ENCODE data around the gene FIS1.

The FIS1 gene

DNA sequence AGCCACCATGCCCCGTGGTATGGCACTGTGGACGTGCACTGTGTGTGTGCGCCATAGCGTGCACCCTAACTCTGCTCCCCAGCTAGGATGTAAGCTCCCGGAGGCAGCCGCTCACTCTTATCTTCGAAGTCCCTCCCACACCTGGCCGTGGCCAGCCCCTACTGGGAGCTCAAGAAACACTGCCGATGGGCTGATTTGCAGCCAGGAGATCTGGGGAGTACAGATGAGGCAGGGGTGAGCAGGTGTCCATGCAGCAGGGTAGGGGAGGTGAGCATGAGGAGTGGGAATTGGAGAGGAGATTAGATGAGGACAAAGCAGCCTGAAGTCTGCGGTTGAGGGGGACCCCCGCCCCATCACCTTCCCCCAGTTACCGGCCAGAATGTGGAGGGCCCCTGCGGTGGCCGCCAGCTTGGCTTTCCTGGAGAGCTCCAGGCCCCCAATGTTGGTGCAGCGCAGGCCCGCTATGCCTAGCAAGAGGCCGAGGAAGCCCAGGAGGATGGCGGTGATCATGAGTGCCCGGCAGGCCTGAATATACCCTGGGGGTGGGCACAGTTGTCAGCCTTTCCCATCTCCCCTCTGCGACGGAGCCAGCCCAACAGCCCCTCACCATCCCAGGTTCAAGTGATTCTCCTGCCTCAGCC lies 10.9 kb downstream of the FIS1 start:
- DNase-seq, result no peak

DNA sequence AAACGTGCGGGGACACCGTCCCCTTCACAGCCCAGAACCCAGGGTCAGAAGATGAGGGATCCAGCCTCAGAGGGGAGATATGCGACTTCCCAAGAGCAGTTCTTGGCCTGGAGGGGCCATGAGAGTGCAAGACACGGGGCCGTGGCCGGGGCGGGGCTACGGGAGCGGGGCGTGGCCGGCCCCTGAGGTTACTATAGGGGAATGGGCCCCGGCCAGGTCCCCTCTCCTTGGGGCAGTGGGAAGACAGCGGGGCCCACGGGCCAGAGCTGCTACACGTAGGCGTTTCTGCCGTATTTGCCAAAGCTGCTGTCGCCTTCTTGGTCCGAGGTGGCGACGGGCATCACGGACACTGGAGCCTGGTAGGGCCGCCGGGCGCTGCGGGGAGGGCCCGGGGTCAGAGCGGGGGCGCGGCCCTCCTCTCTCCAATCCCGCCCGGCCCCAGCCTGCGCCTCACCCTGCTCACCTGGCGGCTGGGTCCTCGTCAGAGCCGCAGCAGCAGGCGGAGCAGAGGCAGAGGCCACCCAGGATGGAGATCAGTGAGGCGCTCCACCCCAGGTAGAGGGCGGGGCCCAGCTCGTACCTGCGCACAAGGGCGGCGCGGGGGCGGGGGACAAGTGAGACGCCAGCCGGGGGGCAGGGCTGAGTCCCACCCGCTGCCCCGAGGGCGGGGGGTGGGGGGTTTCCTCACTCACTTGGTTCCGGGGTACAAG lies 12.6 kb downstream of the FIS1 start:
- DNase-seq, result no peak

DNA sequence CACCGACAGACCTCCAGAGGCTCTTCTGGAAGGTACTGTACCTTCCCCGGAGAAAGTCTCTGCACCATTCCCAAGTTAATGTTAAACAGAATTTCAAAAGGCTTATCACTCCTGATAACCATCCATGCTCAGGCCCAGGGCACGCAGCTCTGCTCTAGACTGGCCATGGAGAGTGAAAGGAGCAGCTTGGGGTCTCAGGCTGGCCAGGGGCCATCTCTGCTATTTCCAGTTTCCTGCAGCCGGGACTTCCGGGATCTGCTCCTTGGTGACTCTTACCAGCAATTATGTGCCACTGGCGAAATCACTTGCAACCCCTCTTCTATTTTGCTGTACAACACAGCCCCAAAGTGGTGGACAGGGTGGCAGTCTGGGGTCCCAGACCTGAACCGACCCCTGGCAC lies 13.2 kb downstream of the FIS1 start:
- DNase-seq, result no peak

DNA sequence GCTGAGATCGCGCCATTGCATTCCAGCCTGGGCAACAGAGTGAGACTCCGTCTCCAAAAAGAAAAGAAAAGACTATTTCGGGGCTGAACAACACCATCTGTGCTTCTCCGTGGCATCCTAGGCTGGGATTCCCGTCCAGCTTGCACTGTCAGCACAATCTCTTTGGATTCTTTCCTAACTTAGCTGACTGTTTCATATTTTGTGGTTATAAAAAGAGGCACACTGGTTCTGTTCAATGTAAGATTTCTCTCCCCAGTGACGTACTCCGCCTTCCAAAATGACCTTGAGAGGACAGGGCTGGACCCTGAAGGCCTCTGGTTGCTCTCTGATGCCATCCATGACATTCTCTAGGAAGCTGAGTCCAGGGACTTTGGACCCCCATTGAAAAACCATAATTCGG lies 18.2 kb downstream of the FIS1 start:
- DNase-seq, result no peak

DNA sequence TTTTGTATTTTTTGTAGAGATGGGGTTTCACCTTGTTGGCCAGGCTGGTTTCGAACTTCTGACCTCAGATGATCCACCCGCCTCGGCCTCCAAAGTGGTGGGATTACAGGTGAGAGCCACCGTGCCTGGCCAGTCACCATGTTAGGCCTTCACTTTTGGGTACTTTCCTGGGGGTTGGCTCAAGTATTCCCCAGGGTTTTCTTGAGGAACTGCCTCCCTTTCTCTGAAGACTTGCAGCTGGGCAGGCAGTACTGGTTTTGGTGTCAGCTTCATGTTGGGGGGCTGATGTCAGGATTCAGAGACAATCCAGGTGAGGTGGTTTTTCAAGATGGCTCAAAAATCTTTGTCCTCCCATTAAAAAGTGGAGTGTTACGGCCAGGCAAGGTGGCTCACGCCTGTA lies 19.2 kb downstream of the FIS1 start:
- DNase-seq, result no peak

DNA sequence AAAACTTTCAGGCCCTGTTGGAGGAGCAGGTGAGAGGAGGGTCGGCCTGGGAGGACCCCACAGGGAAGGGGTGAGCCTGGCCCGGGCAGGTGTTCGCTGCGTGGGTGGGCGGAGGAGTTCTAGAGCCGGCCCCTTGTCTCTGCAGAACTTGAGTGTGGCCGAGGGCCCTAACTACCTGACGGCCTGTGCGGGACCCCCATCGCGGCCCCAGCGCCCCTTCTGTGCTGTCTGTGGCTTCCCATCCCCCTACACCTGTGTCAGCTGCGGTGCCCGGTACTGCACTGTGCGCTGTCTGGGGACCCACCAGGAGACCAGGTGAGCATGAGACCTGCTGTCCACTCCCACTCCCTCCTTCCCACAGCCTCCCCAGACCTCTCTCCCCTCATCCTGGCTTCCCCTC lies 21.4 kb downstream of the FIS1 start:
- no peak for DNase-seq

DNA sequence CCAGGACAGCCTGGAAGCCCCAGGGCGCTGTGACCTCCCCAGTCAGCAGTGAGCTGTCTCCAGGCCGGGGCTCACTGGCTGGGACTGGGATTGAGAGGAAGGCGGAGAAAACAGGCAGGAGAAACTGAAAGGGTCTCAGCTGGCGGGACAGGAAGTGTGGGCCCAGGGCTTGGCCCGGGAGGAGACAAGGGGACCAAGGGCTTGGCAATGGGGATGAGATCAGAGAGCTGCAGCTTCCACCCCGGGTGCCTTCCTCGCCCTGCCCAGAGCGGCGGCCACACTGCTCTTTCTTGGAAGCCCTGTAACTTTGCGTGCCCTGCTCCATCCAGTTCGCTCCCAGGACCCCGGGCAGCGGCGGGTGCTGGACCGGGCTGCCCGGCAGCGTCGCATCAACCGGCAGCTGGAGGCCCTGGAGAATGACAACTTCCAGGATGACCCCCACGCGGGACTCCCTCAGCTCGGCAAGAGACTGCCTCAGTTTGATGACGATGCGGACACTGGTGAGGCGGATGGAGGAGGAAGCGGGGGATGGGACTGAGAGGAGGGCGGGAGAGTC lies 22.5 kb downstream of the FIS1 start:
- no peak for DNase-seq

DNA sequence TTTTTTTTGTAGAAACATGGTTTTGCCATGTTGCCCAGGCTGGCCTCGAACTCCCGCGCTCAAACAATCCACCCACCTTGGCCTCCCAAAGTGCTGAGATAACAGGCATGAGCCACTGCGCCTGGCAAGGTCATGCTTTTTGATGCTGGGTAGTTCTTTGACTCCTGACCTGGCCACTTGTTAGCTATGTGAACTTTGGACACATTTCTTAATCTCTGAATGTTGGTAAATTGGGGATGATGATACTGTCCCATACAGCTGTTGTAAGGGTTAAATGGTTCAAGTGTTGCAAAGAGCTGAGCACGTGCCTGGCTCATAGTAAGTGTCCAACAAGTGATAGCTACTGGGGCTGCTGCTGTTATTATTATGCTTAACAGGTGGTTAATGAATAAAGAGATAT lies 24.6 kb downstream of the FIS1 start:
- DNase-seq, result no peak

DNA sequence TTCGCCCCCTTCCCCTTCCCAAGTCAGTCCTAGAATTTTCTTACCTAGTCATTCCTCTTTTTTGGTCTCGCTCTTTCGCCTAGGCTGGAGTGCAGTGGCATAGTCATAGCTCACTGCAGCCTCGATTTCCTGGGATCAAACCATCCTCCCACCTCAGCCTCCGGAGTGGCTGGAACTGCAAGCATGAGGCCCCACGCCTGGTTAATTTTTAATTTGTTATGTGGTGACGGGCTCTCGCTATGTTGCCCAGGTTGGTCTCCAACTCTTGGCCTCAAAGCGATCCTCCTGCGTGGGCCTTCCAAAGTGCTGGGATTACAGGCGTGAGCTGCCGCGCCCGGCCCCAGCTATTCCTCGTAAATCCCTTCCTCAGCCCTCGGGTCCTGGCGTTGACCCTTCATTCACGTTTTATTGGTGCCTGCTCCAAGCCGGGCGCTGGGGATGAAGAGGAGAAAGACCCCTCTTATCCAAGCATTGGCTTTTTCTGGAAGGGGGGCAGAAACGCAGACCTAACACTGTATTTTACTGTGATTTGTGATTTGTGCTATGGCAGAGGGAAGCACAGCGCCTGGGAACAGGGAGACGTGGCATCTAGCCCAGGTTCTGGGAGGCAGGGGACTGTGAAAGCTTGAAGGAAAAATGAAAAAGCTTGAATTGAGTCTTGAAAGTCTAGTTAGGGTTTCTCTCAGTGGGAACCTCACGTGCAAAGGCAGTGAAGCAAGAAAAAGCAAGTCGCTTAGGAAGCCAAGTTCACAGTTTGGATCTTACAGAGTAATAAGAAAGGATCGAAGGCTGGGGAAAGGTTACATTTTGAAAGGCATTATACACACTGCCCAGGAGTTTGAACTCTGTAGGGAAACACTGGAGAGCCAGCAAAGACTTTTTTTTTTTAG lies 26.4 kb downstream of the FIS1 start:
- DNase-seq, result no peak

DNA sequence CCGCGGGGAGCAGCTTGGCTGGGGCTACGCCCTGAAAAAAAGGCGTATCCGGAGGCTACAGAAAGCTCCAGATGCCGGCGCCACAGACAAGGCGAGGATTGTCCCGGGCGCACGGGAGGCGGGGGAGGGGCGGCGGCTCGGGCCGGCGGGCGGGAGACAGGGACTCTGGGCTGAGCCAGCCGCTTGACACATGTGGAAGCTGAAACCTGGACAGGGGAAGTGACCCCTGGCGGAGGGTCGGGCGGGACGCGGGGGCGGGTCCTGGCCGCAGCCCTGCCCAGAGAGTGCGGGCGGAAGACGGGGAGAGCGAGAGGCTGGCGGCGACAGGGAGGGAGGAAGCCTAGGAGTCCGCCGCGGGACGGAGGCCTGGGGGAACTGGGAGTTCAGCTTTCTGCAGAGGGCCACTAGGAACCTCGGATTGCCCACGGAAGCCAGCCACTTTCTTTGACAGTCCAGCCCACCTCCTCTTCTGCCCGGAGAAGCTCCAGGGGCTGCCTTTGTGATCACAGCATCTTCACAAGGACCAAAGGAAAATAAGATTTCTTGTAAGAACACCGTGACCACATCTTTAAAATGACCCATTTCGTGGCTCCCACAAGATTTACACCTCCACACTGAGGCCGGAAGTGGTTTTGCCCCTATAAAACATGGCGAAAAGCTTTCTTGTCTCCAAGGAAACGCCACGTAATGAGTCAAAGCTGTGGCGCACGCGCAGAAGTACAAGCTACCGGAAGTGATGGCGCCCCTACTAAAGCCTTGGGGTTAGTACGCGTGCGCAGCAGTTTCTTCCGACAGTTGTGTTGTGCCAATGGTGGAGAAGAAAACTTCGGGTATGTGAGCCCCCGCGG lies 27.3 kb downstream of the FIS1 start, which contains the start of the genes PLOD3 and ZNHIT1:
Gene PLOD3, minus strand, starts transcription at position 194 of the 848 bp plus-strand sequence. CDS start 307 bp downstream, outside the sequence.
Gene ZNHIT1, plus strand, starts transcription at position 778 of the 848 bp plus-strand sequence. Its CDS starts 31 bp downstream, at position 809.
- peak; percentile 98 for DNase-seq

DNA sequence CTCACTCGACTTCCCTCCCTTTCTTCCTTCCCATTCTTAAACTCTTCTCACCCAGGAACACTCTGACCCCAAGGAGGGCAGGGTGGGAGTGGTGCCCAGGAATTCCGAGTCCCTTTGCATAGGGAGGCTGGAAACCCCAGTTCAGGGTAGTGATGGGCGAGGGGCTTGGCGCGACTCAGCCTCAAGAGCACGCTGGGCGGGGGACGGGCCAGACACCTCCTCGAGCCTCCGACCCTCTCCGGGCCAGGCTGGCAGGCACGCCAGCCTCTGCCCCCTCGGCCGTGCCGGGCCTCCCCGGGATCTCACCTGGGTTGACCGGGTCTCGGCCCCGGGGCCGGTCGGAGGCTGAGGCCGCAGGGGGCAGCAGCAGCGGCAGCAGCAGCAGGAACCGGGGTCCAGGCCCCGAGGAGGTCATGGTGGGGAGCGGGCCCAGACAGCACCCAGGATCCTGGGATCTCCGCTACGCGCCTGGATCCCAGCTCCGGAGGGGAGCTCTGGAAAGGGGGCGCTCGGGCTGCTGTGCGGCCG lies 28.0 kb downstream of the FIS1 start:
- DNase-seq, result no peak

DNA sequence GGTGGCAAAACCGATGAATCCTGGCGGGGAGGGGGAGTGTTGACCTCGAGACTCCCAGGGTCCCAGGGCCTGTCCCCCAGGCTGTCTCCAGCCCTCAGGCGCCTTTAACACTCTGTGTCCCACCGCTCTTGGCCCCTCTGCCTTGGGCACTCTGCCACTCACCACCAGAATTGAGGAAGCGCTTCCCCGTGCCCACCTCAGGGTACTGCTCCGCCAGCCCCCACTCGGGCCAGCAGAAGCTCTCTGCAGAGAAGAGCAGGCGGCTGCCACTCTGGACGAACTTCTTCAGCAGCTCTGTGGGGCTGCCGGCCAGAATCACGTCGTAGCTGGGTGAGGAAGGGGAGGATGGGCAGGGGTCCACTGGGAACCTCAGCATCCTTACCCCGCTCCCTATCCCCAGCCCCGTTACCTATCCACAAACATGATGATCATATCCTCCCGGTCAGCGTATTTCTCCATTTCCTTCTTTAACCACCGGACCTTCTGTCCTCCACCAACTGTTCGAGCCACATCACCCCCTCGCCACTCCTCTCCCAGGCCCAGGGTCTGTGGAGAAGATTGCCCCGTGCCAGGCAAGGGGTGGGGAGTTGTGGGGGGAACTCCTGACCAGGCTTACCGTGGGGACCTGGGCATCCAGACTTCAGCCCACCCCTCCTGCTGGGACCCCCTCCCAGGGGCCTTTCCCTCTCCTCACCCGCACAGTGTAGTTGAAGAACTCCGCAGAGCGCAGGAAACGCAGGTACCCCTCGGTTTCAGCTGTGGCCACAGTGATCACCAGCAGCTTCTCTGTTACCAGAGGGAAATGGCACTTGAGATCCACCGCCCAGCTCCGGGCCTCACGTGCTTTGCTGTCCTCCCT lies 28.7 kb downstream of the FIS1 start:
- DNase-seq, result peak; percentile 30

DNA sequence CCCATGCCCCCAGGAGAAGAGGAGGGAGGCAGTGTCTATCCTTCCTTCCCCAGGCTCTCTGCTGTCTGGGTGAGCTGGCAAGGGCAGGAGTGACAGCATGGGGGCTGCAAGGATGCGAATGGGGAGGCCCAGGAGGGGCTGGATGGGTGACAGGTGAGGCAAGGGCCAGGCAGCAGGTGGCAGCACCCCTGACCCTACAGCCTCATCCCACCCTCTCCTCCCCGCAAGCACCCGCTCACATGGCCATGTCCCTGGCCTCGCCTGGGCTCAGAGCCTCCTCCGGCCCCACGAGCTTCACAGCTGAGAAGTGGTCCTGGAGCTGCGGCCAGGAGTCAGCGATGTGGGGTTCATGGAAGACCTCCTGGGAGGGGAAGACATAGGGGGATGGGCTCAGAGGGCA lies 32.9 kb downstream of the FIS1 start:
- DNase-seq, result no peak

DNA sequence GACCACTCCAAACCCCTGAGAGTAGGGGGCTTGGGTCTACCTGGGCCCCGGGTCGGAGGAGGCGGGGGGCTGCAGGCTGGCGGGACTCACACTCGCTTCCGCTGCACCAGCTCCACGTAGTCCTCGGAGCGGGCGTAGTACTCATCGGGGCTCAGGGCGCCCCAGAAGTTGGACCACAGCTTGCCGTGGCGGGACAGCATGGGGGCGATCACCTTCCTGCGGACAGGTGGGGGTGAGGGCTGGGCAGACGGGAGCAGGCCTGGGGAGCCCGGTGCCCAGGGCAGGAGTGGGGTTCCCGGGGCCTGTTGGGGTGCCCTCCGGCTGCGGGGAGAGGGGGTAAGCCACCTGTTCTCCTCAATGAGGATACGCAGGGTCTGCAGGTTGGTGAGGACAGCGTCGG lies 33.4 kb downstream of the FIS1 start:
- DNase-seq, result no peak

DNA sequence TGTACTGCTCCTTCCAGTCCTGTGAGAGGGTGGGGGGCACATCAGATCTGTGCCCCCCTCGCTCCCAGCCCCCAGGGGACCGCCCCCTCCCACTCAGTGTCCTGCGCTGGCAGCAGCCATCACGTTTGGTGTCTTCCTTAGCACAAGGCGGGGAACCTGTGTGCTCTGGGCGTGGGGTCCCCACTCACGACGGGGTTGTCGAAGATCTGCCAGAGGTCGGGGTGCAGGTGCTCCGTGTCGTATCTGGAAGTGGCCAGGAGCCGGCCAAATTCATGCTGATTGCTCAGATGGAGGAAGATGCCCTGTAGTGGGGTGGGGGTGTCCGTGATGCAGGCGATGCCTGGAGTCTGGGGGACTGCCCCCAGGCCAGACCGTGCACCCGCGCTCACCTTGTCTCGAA lies 34.7 kb downstream of the FIS1 start:
- DNase-seq, result no peak

DNA sequence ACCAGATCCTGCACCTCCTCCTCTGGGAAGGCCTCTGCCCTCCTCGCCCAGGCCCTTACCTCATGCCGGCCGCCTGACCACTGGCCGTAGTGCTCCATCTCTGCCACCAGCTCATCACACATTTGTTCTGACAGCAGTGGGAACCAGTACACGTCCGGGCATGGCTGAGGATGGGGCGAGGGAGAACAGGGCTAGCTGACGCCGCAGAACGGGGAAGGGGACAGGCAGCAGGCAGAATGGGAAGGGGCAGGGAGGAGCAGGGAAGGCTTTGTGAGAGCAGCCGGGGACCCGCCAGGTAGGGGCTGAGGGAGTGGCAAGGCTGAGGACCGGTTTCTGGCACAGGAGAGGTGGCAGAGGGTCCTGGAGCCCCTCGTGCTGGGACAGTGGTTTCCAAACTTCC lies 36.1 kb downstream of the FIS1 start:
- DNase-seq, result no peak

DNA sequence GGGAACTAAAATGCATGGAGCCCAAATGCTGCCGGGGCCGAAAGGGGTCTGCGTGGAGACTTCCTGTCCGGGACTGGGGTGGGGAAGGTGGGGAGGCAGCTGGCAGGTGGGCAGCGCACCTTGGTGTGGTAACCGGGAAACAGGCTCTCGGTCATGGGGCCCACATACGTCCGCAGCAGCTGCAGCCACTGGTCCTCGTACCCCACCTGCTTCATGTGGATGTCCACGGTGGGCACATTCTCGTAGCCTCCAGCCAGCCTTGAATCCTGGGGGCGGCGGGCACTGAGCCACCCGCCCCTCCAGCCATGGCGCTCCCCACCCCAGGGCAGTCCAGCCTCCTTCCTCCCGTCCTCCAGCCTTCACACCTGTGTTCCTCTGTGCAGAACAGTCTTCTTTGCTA lies 37.4 kb downstream of the FIS1 start:
- DNase-seq, result no peak

DNA sequence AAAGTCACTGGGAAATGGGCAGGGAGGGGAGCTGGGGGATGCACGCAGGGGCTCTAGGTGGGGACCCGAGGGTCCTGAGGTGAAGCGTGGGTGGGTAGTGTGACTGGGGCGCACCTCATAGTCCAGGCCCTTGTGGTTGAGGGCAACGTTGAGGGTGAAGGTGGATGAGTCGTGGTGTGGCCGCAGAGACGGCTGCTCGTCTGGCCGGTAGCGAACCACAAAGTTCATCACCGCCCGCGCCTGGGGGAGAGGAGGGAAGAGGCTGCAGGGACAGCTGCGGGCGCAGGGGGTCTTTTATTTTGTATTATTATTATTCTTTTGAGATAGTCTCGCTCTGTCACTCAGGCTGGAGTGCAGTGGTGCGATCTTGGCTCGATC lies 38.2 kb downstream of the FIS1 start:
- no peak for DNase-seq

DNA sequence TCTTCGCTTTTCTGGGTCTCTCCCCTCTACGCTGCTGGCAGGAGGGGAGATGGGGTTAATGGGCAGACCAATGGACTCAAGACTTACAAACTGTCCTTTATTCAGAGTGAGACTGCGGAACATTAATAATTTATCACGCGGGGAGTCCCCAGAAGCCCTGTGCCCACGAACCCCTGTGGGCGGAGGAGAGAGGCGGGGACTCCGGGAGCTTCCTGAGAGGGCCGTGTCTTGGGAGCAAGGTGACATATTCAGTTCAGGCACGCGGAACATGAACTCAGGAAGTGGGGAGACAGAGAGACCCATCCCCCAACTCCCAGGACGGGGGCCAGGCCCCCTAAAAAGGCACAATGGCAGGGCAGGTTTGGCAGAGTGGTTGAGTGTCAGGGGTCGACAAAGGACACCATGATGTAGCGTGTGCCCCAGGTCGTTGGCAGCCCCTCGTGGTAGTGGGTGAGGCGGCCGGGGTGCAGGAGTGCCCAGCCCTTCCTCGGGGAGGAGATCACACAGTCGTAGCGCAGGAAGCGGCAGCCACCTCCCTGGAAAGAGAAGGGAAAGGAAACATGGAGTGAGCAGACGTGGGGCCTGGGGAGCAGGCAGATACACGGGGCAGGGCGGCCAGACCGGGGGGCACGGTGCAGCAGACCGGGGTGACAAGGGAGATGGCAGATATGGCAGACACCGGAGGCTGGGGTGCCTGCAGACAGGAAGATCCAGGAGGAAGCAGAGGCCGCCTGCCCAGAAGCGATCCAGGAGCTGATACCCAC lies 38.8 kb downstream of the FIS1 start:
- DNase-seq, result no peak
